Endometrial microvascular endothelial cells (primary cell): Measurements from ENCODE around the gene PLCB4. TPM values are rescaled to one million over a fixed set of nuclear protein-coding genes. Genes with fewer than 3 reads are reported as not detected.
"Not testable (repeated sequence)": the region's sequence is repeated elsewhere in the genome, so short reads cannot be mapped to it uniquely, and the experiment has no call there.

Experiments
- in situ Hi-C: cut with HindIII; loops from 2 replicates; pipeline ENCODE4 v1.10.0; 2017; ENCODE audit warnings: low sequenced_read_pairs, low pct_unique_long_range_greater_than_20kb; ENCODE audit errors: inconsistent ontology term
- total RNA-seq: library from RNA; depleted of rRNA; stranded (reverse); fragments of >200 nt; gene quantifications from one replicate; pipeline ENCODE4 v1.2.3, GENCODE V29; 2015; ENCODE audit errors: inconsistent ontology term

PLCB4 gene
- 0.19 TPM for total RNA-seq

GRCh38 chr20:9068841-9069663 lies at the start of gene PLCB4:
TSS of gene PLCB4 (plus strand) at chr20:9069087. CDS start at chr20:9307815, 238,728 bp downstream.
- in situ Hi-C loops = no loop called here

- in situ Hi-C loops = no loop called here
Measured at GRCh38 chr20:9019833-9020232, 49.1 kb upstream of the PLCB4 start.

GRCh38 chr20:9021216-9021615 lies 47.7 kb upstream of the PLCB4 start:
- in situ Hi-C loops = no loop called here

GRCh38 chr20:9021699-9022098 lies 47.2 kb upstream of the PLCB4 start:
- in situ Hi-C loops = no loop called here

- in situ Hi-C loops = no loop called here
Measured at GRCh38 chr20:9022376-9022775, 46.5 kb upstream of the PLCB4 start.

- in situ Hi-C loops = no loop called here
Measured at GRCh38 chr20:9024606-9025005, 44.3 kb upstream of the PLCB4 start.

GRCh38 chr20:9025011-9025410 lies 43.9 kb upstream of the PLCB4 start:
- in situ Hi-C loops = no loop called here

GRCh38 chr20:9025643-9026042 lies 43.2 kb upstream of the PLCB4 start:
- in situ Hi-C loops = no loop called here

GRCh38 chr20:9027626-9028025 lies 41.3 kb upstream of the PLCB4 start:
- in situ Hi-C loops = no loop called here

GRCh38 chr20:9028419-9028818 lies 40.5 kb upstream of the PLCB4 start:
- in situ Hi-C loops = no loop called here

GRCh38 chr20:9031991-9032390 lies 36.9 kb upstream of the PLCB4 start:
- in situ Hi-C loops = no loop called here

GRCh38 chr20:9032758-9033157 lies 36.1 kb upstream of the PLCB4 start:
- in situ Hi-C loops = no loop called here

- in situ Hi-C loops = no loop called here
Measured at GRCh38 chr20:9035126-9035525, 33.8 kb upstream of the PLCB4 start.

- in situ Hi-C loops = no loop called here
Measured at GRCh38 chr20:9036593-9036992, 32.3 kb upstream of the PLCB4 start.

GRCh38 chr20:9038791-9039535 lies 29.9 kb upstream of the PLCB4 start:
- in situ Hi-C loops = no loop called here

GRCh38 chr20:9040863-9041524 lies 27.9 kb upstream of the PLCB4 start:
- in situ Hi-C loops = no loop called here

- in situ Hi-C loops = no loop called here
Measured at GRCh38 chr20:9043364-9043763, 25.5 kb upstream of the PLCB4 start.

- in situ Hi-C loops = not testable (repeated sequence)
Measured at GRCh38 chr20:9047928-9048327, 21.0 kb upstream of the PLCB4 start.

- in situ Hi-C loops = no loop called here
Measured at GRCh38 chr20:9051508-9051907, 17.4 kb upstream of the PLCB4 start.

GRCh38 chr20:9052136-9052535 lies 16.8 kb upstream of the PLCB4 start:
- in situ Hi-C loops = no loop called here
